GM18511 (cell line): Measurements from ENCODE around the gene MAP3K5.

Source experiments
- ATAC-seq: cut with Tn5 transposase; IDR thresholded peaks from one replicate; pipeline ENCODE4 v1.9.1; 2021; ENCODE audit warnings: mild to moderate bottlenecking, moderate library complexity; ENCODE audit not compliant: unreplicated experiment

The MAP3K5 gene

DNA sequence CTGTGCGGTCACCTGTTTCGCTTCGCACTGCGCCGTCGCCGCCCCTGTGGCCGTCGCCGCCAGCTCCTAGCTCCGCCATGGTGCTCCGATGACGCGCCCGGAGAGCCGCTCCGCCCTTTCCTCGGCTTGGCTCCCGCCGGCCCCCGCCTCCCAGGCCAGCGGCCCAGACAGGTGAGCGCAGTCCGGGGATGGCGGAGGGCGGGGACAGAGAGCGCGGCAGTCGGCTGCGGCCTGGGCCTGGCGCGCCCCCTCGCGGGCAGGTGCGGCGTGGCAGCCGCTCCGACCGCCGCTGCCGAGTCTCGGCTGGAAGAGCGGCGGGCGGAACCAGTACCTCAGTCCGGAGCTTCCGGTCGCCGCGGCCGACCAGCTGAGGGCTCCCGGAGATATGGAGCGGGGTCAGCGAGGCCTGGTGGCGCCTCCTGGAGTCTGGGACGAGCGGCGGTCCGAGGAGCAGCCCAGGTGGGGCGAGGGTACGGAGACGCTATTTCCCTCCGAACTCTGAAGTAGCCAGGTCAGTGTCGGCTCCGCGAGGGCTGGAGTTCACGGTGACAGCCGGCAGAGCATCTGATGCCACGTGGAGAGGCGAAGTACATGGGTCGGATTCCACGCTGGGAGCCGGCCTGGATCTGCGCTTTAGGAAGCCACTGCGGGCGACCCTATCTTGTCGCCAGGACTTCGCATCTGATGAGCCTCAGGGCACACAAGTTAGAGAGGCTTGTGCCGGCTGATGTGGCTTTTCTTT, 241.8 kb downstream of the MAP3K5 start, which contains the start of gene MAP7:
TSS of gene MAP7 (minus strand) at position 93 of the 742 bp plus-strand sequence. CDS start at position 79, 14 bp downstream.
- ATAC-seq = peak; percentile 79

DNA sequence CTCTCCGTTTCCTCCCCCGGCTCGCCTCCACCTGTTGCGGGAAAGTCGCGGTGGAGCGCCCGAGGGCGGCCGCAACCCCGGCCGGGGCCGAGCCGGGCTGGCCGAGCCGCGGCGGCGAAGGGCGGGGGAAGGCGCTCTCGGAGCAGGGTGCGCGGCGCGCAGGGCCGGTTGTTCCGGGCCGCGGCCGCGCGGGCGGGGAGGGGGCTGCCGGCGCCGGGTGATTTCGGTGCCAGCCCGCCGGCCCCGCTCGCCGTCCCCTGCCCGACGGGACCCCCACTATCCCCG, 242.3 kb downstream of the MAP3K5 start:
- peak; percentile 68 for ATAC-seq

DNA sequence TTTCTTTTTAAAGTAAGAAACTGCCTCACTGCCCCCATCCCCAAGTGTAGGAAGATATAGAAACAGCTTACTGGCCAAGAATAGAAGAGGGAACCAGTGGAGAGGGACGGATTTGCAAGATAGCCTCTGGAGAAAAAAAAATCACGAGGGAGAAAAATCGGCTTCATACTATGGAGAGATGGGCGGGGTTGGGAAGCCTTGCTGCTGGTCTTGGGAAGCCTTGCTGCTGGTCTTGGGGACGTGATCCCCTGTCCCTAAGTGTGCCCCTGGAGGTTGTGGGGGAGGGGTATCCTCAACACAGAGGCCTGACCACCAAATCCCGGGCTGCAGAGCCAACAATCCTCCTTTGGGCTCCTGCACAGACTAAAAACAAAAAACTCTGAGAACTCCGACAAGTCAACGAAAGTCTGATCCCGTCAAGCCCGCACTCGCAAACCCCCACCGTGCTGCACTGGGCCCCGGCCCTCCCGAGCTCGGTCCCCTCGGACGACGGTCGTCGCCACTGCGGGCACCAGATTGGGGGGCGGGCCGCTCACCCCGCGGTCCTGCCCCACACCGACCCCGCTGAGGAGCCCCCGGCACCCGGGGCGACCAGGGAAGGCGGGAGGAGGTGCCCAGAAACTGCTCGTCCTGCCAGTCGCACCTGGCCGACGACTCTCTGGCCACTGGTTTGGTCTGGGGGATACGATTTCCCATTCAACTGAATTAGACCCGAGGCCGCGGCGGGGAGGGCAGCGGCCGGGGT, 242.8 kb downstream of the MAP3K5 start:
- ATAC-seq = peak; percentile 17

GRCh38 chr6:136548582-136549299, 243.5 kb downstream of the MAP3K5 start:
- no peak for ATAC-seq

DNA sequence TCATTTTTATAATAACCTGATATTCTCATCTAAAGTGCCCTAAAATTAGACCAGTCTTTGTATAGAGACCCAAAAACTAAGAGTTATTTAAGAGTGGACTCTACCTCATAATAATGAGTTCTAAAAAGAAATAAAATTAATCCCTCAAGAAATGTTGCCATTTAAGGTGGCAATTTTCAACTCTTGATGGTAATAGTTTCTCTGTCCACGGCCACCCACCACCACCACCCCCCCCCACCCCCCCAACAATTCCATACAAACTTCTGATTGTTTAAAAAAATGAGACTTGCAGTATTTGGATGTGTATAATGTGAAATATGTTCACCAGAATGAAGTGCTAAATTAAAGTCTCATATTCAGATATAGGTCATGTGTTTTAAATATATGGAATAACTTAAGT, 244.4 kb downstream of the MAP3K5 start:
- ATAC-seq = no peak

DNA sequence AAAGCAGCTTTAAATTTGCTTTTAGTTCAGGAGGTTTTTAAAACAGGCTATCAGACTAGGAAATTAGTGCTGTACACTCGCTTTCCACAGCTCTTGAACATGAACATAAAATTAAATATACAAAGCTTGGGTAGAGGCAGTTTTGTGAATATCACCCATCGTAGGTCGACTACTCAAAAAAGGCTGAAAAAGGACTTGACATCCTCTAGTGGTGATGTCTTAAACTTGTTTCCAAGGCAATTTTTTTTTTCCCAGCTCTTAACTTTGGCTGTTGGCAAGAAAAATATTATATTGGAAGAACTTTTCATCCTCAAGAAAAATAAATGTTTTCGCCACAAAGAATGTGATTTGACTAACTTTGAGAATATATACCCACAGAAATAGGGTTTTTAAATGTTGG, 244.9 kb downstream of the MAP3K5 start:
- no peak for ATAC-seq

- no peak for ATAC-seq
Observed at GRCh38 chr6:136546331-136546730, 245.9 kb downstream of the MAP3K5 start.

DNA sequence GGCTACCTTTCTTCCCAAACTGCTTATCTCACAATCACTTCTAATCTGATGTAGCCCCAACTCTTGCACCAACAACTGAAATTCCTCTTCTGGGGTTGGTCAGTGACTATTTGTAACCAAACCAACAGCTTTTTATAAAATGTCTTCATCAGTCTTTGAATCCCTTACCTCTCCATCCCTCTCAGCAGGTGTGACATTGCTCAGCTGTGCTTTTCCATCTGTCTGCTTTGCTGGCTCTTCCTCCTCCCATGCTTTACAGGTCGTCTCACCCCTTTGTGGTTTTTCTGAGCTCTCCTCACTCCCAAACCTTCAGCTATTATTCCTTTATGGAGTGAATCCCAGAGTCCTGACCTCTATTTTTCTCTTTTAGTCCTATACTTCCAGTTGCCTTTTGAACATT, 248.0 kb downstream of the MAP3K5 start:
- no peak for ATAC-seq

DNA sequence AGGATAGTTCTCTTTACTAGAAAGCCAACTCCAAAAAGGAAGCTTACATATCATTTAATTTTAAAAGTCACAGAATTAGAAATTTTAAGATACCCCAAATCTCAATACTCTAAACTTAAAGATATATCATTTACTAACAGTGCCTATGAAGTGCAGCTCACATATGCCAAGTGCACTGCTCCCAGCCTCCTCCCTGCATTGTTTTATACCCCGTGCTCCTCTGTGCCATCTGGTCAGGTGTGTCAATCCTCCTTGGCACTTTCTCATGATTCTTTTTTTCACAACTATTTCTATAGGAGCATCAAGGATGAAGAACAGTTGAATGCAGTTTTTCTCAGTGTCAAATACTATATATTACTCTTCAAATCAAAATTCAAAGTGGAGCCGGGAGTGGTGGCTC, 250.9 kb downstream of the MAP3K5 start:
- no peak for ATAC-seq

DNA sequence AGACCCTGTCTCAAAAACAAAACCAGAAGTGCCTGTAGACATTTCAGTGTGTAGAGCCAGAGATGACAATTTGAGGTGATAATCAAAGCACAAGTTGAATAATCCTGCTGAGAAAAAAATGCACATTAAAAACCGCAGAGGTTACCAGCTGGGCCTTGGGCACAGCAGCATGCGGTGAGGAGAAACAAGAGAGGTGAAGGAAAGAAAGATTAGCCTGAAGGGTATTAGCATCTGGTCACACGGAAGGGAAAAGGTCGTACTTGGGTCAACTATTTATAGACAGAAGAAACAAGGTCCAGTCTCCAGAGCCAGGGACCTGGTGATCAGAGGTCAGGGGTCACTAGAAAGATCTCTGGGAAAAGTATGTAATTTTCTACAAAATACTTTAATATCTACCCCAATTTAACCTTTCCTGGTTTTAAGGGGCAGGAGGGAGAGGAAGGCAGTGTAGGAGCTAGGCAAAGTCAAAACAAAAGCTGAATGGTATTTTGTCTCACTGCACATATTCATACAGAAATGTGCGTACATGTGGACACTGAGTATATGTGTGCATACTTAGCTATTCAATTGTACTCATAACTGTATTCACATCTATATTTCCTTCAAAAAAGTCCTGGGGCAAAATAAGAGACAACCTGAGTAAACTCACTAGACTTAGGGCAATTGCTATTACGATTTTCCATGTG, 252.2 kb downstream of the MAP3K5 start:
- ATAC-seq = no peak

DNA sequence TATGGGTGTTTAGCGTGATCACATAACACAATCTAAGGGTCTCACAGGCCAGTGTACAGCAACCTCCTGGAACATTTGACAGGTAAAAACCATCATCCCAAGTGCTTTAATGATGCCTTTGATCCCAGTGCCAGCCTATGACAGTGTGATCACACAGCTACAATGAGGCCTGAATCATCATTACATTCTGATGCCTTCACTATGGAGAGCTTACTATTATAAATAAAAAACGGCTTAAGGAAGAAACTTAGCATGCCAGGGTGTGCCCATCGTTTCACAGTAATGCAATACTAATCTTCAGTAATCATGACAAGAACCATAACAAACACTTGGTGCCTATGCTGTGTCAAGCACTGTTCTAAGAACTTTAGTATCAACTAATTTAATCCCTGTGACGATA, 253.4 kb downstream of the MAP3K5 start:
- no peak for ATAC-seq

GRCh38 chr6:136535880-136536650, 256.2 kb downstream of the MAP3K5 start:
- ATAC-seq = no peak

DNA sequence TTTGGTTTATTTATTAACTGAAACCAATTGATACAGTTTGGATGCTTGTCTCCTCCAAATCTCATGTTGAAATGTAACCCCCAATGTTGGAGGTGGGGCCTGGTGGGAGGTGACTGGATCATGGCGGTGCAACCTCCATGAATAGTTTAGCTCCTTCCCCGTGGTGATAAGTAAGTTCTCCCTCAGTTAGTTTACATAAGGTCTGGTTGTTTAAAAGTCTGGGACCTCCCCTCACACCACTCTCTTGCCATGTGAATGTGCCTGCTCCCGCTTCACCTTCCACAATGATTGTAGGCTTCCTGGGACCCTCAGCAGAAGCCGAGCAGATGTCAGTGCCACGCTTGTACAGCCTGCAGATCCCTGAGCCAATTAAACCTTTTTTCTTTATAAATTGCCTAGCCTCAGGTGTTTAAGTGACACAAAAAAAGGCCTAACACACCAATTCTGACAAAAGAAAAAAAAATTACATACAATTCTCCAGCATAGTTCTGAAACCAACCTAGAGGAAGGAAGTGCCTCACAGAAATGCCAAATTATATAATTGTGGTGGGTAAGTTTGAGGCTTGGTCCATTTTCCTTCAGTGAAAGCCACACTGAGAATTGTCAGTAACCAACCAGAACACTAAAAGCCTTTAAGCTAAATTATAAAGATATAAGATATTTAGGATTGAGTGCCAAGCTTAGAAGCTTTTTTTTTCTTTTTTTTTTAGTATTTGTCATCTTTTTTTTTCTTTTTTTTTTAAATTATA, 257.1 kb downstream of the MAP3K5 start:
- ATAC-seq = no peak

- ATAC-seq = no peak
Observed at GRCh38 chr6:136534268-136534667, 258.0 kb downstream of the MAP3K5 start.

GRCh38 chr6:136533487-136533886, 258.8 kb downstream of the MAP3K5 start:
- ATAC-seq = no peak

- no peak for ATAC-seq
Observed at GRCh38 chr6:136532030-136532429, 260.2 kb downstream of the MAP3K5 start.

DNA sequence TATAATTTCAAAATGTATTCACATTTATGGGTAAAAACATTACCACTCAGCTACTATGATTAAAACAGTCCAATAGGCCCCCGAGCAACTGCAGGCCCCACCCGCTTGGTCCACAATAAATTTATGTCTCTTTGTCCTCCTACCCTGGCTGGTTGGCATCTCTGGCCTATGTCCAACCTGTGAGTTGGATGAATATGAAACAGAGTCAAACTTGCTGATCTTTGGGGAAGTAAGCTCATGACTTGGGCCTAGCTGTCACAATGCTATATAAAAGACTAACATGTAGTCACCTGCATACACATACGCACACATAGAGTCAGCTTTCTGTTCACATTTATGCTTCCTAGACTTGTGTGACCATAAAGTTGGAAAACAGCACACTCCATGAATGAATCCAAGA, 262.6 kb downstream of the MAP3K5 start:
- ATAC-seq = no peak

GRCh38 chr6:136528477-136528876, 263.8 kb downstream of the MAP3K5 start:
- ATAC-seq = no peak

DNA sequence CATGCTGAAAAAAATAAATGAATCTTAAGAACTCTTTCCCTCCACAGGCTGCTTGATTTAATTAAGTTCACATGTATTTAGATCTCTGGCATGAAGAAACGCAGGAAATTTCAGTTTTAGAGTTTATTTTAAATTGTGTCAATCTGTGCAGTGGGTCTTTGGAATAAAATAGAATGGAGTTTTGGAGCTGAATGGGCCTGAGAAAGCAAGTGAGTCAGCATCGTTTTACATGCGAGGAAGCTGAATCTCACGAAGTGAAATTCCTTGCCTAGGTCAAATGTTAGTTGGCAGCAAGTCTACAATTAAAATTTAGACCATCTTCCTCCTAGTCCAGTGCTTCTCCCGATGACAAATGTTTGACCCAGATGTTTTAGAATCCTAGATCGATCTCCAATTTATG, 264.4 kb downstream of the MAP3K5 start:
- no peak for ATAC-seq

GRCh38 chr6:136526937-136527336, 265.3 kb downstream of the MAP3K5 start:
- ATAC-seq = no peak
